Upper lobe of right lung (tissue), 1 donor: ENCODE data around the gene CCDC80. TPM values are rescaled to one million over a fixed set of nuclear protein-coding genes. Genes with fewer than 3 reads are reported as not detected.
"Not testable (repeated sequence)": the region's sequence is repeated elsewhere in the genome, so short reads cannot be mapped to it uniquely, and the experiment has no call there.

Source experiments
- ATAC-seq: fragments of 200-7000 bp; cut with Tn5 transposase; one replicate; pipeline ENCODE4 v1.9.1; 2020; ENCODE audit warnings: mild to moderate bottlenecking, moderate library complexity
- DNase-seq: peaks from one replicate; pipeline ENCODE4 v3.0.0-alpha.2; 2020
- H3K27ac ChIP-seq: fragments of 200-600 bp; one replicate; pipeline ENCODE4 v1.8.0; 2022
- H3K27me3 ChIP-seq: fragments of 200-600 bp; one replicate; pipeline ENCODE4 v1.8.0; 2022; ENCODE audit warnings: mild to moderate bottlenecking
- H3K36me3 ChIP-seq: fragments of 200-600 bp; one replicate; pipeline ENCODE4 v1.8.0; 2022
- H3K4me1 ChIP-seq: fragments of 200-600 bp; one replicate; pipeline ENCODE4 v1.8.0; 2022
- H3K4me3 ChIP-seq: fragments of 200-600 bp; one replicate; pipeline ENCODE4 v1.8.0; 2022; ENCODE audit warnings: mild to moderate bottlenecking
- H3K9me3 ChIP-seq: fragments of 200-600 bp; one replicate; pipeline ENCODE4 v1.8.0; 2022
- CTCF ChIP-seq: fragments of 200-600 bp; IDR thresholded peaks from one replicate; pipeline ENCODE4 v1.8.0; 2022; ENCODE audit warnings: antibody characterized with exemption
- intact Hi-C: fragments of 100-400 bp; cut with DNase I; formaldehyde crosslinking; loops from one replicate; pipeline ENCODE4 v1.11.0; 2022
- total RNA-seq: library from RNA; stranded (reverse); fragmentation: NEBNext Ultra II Directional; extraction: Animal tissue kit (Norgen Biotek cat#: 25700); gene quantifications from one replicate; pipeline ENCODE4 v1.2.1, GENCODE V29; 2021
- donor health status: DM: no; HTN: yes; CAD: no; lungs with severe emphysema.

CCDC80 gene
- total RNA-seq, 1 donor from 2014 or later: 60.4 TPM

DNA sequence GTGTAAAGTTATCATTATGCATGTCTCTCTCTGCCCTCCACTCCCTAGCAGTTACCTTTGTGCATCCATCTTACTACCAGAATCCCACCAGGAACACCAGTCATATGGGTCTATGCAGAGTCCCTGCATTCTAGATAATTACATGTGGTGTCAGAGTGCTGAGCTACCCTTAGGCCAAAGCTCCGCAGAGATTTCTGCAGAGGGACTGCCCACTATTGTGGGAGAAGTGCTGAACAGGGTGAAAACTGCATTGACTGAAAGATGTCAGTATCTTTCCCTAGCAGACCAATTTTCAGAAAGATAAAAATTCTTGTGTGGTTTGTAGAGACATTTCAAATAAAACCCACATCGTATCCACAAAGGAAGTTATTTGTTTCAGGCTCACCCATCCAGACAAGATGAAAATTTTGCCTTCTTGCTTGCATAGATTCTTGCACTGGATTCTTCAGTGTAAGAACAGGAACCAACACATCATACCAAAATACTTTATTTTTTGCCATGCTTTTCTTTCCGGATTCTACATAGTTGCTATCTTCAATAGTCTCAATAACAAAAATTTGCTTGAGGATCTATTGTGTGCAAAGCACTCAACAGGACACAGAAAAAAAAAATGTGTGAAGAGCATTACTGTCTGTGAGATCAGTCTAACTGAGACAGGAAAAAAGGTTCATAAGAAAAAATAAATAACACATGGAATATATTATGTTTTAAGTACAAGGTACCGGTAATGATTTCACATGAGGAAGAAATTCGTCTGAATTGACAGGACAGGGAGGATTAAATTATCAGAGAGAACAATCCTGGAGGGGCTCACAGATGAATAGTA is 32.0 kb upstream of the CCDC80 start:
- no peaks in the 10 kb centered on the region for H3K36me3 ChIP-seq
- H3K9me3 ChIP-seq: no peaks in the 10 kb centered on the region
- no peak overlapping the region for H3K4me3 ChIP-seq
- H3K27ac ChIP-seq: peak overlapping the region; percentile 7
- no peaks in the 10 kb centered on the region for H3K27me3 ChIP-seq
- peaks cover 20% of the 10 kb centered on the region for H3K4me1 ChIP-seq
- DNase-seq: no peak
- intact Hi-C loops: no loop called here
- ATAC-seq: no peak
- no peak for TF ChIP-seq CTCF

GRCh38 chr3:112671930-112672715 is 31.2 kb upstream of the CCDC80 start:
- no peak for TF ChIP-seq CTCF
- no peak for ATAC-seq
- no peak for DNase-seq
- Histone ChIP-seq H3K27me3 (no peaks in the 10 kb centered on the region), H3K4me1 (peaks cover 17% of the 10 kb centered on the region), H3K27ac (peak overlapping the region; percentile 7), H3K4me3 (no peak overlapping the region), H3K36me3 (no peaks in the 10 kb centered on the region), H3K9me3 (no peaks in the 10 kb centered on the region)
- intact Hi-C loops: no loop called here

GRCh38 chr3:112670824-112671223 is 29.9 kb upstream of the CCDC80 start:
- ATAC-seq (no peak), DNase-seq (no peak)
- TF ChIP-seq CTCF: no peak
- intact Hi-C loops: no loop called here
- H3K27ac ChIP-seq: no peak overlapping the region
- no peaks in the 10 kb centered on the region for H3K9me3 ChIP-seq
- no peak overlapping the region for H3K4me3 ChIP-seq
- H3K4me1 ChIP-seq: peaks cover 8% of the 10 kb centered on the region
- H3K27me3 ChIP-seq: no peaks in the 10 kb centered on the region
- H3K36me3 ChIP-seq: no peaks in the 10 kb centered on the region

DNA sequence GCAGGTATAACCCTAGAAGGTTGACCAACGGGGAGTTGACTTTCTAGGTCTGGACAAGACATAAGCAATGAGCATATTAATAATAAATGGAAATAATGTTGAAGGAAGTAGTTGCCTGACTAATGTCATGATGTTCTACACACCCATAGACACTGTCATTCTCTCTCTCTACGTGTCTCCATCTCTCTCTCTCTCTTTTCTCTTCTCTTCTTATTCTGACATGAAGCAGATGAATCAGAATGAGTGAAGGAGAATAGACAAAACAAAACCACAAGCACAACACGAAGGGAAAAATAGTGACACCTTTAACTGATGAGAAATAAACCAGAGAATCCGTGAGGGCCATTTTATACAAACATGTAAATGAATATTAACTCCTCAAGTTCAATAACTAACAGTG is 26.7 kb upstream of the CCDC80 start:
- no peak for ATAC-seq
- no peaks in the 10 kb centered on the region for H3K9me3 ChIP-seq
- no peak for TF ChIP-seq CTCF
- H3K4me1 ChIP-seq: peaks cover 8% of the 10 kb centered on the region
- DNase-seq: no peak
- H3K27ac ChIP-seq: no peak overlapping the region
- H3K27me3 ChIP-seq: no peaks in the 10 kb centered on the region
- H3K4me3 ChIP-seq: no peak overlapping the region
- intact Hi-C loops: no loop called here
- H3K36me3 ChIP-seq: no peaks in the 10 kb centered on the region

DNA sequence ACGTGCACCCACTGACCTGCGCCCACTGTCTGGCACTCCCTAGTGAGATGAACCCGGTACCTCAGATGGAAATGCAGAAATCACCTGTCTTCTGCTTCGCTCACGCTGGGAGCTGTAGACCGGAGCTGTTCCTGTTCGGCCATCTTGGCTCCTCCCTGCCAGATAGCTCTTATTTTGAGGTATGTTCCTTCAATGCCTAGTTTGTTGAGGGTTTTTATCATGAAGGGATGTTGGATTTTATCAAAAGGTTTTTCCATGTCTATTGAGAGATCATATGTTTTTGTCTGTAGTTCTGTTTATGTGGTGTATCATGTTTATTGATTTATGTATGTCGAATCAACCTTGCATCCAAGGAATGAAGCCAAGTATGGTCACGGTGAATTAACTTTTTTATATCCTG is 24.1 kb upstream of the CCDC80 start:
- DNase-seq, H3K27me3 ChIP-seq, ATAC-seq, H3K9me3 ChIP-seq, H3K27ac ChIP-seq, H3K4me1 ChIP-seq, H3K36me3 ChIP-seq, intact Hi-C loops, H3K4me3 ChIP-seq: not testable (repeated sequence)

DNA sequence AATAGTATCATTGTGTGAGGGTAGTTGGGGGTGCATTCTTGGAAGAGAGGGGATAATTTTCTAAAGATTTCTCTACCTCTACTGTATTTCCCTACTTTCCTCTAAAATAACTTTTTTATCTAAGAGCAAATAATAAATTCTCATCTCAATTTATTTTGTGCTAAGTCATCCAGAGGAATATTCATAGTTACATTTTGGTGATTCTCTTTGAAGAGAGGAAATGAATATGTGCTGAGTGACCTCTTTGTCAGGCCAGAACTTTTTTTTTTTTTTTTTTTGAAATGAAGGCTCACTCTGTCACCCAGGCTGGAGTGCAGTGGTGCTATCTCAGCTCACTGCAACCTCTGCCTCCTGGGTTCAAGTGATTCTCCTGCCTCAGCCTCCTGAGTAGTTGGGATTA is 15.1 kb upstream of the CCDC80 start:
- H3K4me1 ChIP-seq: peaks cover 4% of the 10 kb centered on the region
- H3K9me3 ChIP-seq: no peaks in the 10 kb centered on the region
- H3K27ac ChIP-seq: no peak overlapping the region
- DNase-seq (no peak), ATAC-seq (no peak)
- no peaks in the 10 kb centered on the region for H3K36me3 ChIP-seq
- no peak overlapping the region for H3K4me3 ChIP-seq
- intact Hi-C loops: no loop called here
- no peaks in the 10 kb centered on the region for H3K27me3 ChIP-seq
- no peak for TF ChIP-seq CTCF
